Measurements from ENCODE around the gene MEGF10. TPM values are rescaled to one million over a fixed set of nuclear protein-coding genes. Genes with fewer than 3 reads are reported as not detected.
"Not testable (repeated sequence)": the region's sequence is repeated elsewhere in the genome, so short reads cannot be mapped to it uniquely, and the experiment has no call there.

Gene MEGF10
- total RNA-seq, 1 donor from 2014 or later = 0.69 TPM

GRCh38 chr5:127305493-127305892 is 14.9 kb downstream of the MEGF10 start:
- H3K36me3 Mint-ChIP-seq (ENCODE audit: unreplicated experiment) = no peaks in the 10 kb centered on the region
- peaks cover 2% of the 10 kb centered on the region for H3K9me3 Mint-ChIP-seq (ENCODE audit: unreplicated experiment)
- no peaks in the 10 kb centered on the region for H3K4me1 Mint-ChIP-seq (ENCODE audit: low read depth, unreplicated experiment)
- H3K4me3 Mint-ChIP-seq (ENCODE audit: unreplicated experiment) = no peak overlapping the region
- H3K27ac Mint-ChIP-seq (ENCODE audit: unreplicated experiment) = no peak overlapping the region
- peaks cover 3% of the 10 kb centered on the region for H3K27me3 Mint-ChIP-seq (ENCODE audit: unreplicated experiment)
- TF ChIP-seq, protein P1, sequence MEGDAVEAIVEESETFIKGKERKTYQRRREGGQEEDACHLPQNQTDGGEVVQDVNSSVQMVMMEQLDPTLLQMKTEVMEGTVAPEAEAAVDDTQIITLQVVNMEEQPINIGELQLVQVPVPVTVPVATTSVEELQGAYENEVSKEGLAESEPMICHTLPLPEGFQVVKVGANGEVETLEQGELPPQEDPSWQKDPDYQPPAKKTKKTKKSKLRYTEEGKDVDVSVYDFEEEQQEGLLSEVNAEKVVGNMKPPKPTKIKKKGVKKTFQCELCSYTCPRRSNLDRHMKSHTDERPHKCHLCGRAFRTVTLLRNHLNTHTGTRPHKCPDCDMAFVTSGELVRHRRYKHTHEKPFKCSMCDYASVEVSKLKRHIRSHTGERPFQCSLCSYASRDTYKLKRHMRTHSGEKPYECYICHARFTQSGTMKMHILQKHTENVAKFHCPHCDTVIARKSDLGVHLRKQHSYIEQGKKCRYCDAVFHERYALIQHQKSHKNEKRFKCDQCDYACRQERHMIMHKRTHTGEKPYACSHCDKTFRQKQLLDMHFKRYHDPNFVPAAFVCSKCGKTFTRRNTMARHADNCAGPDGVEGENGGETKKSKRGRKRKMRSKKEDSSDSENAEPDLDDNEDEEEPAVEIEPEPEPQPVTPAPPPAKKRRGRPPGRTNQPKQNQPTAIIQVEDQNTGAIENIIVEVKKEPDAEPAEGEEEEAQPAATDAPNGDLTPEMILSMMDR (IDR thresholded peaks at IDR 0.05; ENCODE audit: partially characterized antibody, unreplicated experiment) = no peak
- no peak for DNase-seq

DNA sequence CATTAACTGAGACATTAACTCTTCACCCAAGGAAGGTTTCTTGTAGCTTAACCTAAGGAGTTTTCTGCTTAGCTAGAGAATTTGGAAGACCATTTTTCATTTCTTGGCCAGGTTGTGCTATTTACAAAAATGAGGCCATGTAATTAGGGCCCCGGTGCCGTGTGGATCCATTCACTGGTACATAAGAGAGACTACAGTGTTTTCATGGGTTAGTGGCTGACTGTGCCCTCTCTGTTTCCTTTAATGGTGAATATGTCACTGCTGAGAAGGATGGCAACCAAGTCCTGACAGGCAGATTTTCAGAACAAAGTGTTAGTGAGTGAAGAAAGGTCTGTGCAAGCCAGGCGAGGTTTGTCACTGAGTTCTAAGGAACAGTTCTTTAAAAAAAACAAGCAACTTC is 15.4 kb downstream of the MEGF10 start:
- TF ChIP-seq, protein P1 (IDR thresholded peaks at IDR 0.05; ENCODE audit: partially characterized antibody, unreplicated experiment) = no peak
- no peak overlapping the region for H3K27ac Mint-ChIP-seq (ENCODE audit: unreplicated experiment)
- no peaks in the 10 kb centered on the region for H3K36me3 Mint-ChIP-seq (ENCODE audit: unreplicated experiment)
- no peak for DNase-seq
- no peaks in the 10 kb centered on the region for H3K27me3 Mint-ChIP-seq (ENCODE audit: unreplicated experiment)
- H3K4me1 Mint-ChIP-seq (ENCODE audit: low read depth, unreplicated experiment) = no peaks in the 10 kb centered on the region
- H3K4me3 Mint-ChIP-seq (ENCODE audit: unreplicated experiment) = no peak overlapping the region
- H3K9me3 Mint-ChIP-seq (ENCODE audit: unreplicated experiment) = peaks cover 2% of the 10 kb centered on the region

DNA sequence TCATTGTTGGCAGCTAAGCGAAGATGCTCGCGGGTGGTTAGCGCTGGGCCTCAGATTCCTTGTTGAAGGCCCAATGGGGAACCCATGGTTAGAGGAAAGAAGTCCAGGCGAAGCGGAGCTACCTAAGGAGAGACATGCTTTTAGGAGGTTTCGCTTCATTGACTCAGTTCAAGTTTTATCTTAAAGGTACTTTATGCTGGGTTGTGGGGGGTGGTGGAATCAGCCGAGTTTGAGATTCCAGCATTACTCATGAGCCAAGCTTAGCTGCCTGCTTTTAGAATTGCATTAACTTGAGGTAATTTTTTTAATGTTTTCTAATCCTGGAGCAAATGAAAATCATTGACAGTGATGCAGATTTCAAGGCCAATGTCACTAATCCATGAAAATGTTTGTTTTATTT is 16.1 kb downstream of the MEGF10 start:
- H3K27me3 Mint-ChIP-seq (ENCODE audit: unreplicated experiment) = no peaks in the 10 kb centered on the region
- no peak for DNase-seq
- no peaks in the 10 kb centered on the region for H3K36me3 Mint-ChIP-seq (ENCODE audit: unreplicated experiment)
- H3K4me3 Mint-ChIP-seq (ENCODE audit: unreplicated experiment) = no peak overlapping the region
- H3K9me3 Mint-ChIP-seq (ENCODE audit: unreplicated experiment) = peaks cover 2% of the 10 kb centered on the region
- H3K27ac Mint-ChIP-seq (ENCODE audit: unreplicated experiment) = no peak overlapping the region
- no peaks in the 10 kb centered on the region for H3K4me1 Mint-ChIP-seq (ENCODE audit: low read depth, unreplicated experiment)
- TF ChIP-seq, protein P1 (IDR thresholded peaks at IDR 0.05; ENCODE audit: partially characterized antibody, unreplicated experiment) = no peak

GRCh38 chr5:127307868-127308267 is 17.3 kb downstream of the MEGF10 start:
- Mint-ChIP-seq H3K4me3 (ENCODE audit: unreplicated experiment) (no peak overlapping the region), H3K4me1 (ENCODE audit: low read depth, unreplicated experiment) (no peaks in the 10 kb centered on the region), H3K36me3 (ENCODE audit: unreplicated experiment) (no peaks in the 10 kb centered on the region), H3K27me3 (ENCODE audit: unreplicated experiment) (no peaks in the 10 kb centered on the region), H3K9me3 (ENCODE audit: unreplicated experiment) (peaks cover 2% of the 10 kb centered on the region), H3K27ac (ENCODE audit: unreplicated experiment) (no peak overlapping the region)
- TF ChIP-seq, protein P1 (IDR thresholded peaks at IDR 0.05; ENCODE audit: partially characterized antibody, unreplicated experiment) = no peak
- no peak for DNase-seq

- H3K27ac Mint-ChIP-seq (ENCODE audit: unreplicated experiment); H3K4me3 Mint-ChIP-seq (ENCODE audit: unreplicated experiment); H3K4me1 Mint-ChIP-seq (ENCODE audit: low read depth, unreplicated experiment); H3K27me3 Mint-ChIP-seq (ENCODE audit: unreplicated experiment); H3K36me3 Mint-ChIP-seq (ENCODE audit: unreplicated experiment); H3K9me3 Mint-ChIP-seq (ENCODE audit: unreplicated experiment); DNase-seq: not testable (repeated sequence)
Measured at GRCh38 chr5:127308325-127308724, 17.7 kb downstream of the MEGF10 start.

DNA sequence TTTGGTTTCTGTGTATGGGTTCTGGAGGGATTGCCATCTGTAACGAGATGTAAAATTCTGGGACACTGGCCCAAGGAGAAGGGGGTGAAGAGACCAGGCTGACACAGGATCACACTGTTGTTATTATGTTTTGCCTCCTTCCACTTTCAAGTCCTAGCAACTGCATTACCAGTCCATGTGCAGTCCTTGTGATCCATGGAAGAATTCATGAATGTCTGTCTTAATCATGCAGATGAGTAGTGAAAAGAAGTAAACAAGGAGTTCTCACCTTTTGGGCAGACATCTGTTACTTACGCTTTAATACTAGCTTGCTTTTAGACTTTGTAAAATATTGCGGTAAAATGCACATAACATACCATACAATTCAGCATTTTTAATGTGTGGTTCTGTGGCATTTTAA is 18.3 kb downstream of the MEGF10 start:
- Mint-ChIP-seq H3K9me3 (ENCODE audit: unreplicated experiment) (peaks cover 2% of the 10 kb centered on the region), H3K36me3 (ENCODE audit: unreplicated experiment) (no peaks in the 10 kb centered on the region), H3K4me1 (ENCODE audit: low read depth, unreplicated experiment) (no peaks in the 10 kb centered on the region), H3K4me3 (ENCODE audit: unreplicated experiment) (no peak overlapping the region), H3K27ac (ENCODE audit: unreplicated experiment) (no peak overlapping the region), H3K27me3 (ENCODE audit: unreplicated experiment) (no peaks in the 10 kb centered on the region)
- TF ChIP-seq, protein P1 (IDR thresholded peaks at IDR 0.05; ENCODE audit: partially characterized antibody, unreplicated experiment) = no peak
- DNase-seq = no peak

Data from glutamatergic neuron (in vitro differentiated cells).